Large intestine (tissue), 12 donors: ENCODE results near the gene KRT27. TPM values are rescaled to one million over a fixed set of nuclear protein-coding genes. Genes with fewer than 3 reads are reported as not detected.

Source experiments
- DNase-seq, 2 donors: peaks; one replicate each; pipeline versions ENCODE4 v3.0.0 to v3.0.0-alpha.2; 2013
- H3K27ac ChIP-seq: one replicate; pipeline ENCODE4 v1.5.1; 2013; ENCODE audit warnings: low read length
- H3K27me3 ChIP-seq: 2 replicates; pipeline ENCODE4 v1.6.1; 2013; ENCODE audit warnings: low read length; ENCODE audit not compliant: control insufficient read depth, insufficient read depth
- H3K36me3 ChIP-seq: 2 replicates; pipeline ENCODE4 v1.6.1; 2013; ENCODE audit warnings: low read length; ENCODE audit not compliant: control insufficient read depth, insufficient read depth
- H3K4me1 ChIP-seq: one replicate; pipeline ENCODE4 v1.6.1; 2013; ENCODE audit warnings: low read length; ENCODE audit not compliant: control insufficient read depth, insufficient read depth
- H3K4me3 ChIP-seq: one replicate; pipeline ENCODE4 v1.5.1; 2013; ENCODE audit warnings: low read length
- H3K9me3 ChIP-seq: one replicate; pipeline ENCODE4 v1.6.1; 2013; ENCODE audit warnings: mild to moderate bottlenecking, low read depth, low read length, moderate library complexity; ENCODE audit not compliant: control insufficient read depth
- WGBS: methylation state at CpG from one replicate; pipeline ENCODE4 v1.1.5; 2013; ENCODE audit warnings: low lambda C conversion rate; ENCODE audit not compliant: insufficient coverage; 5-methylcytosine and 5-hydroxymethylcytosine counted together
- long read RNA-seq, 11 donors: transcript quantifications; one replicate each; lab custom pipeline, GENCODE V29; 2026
- polyA plus RNA-seq: library from polyadenylated mRNA; unstranded; fragments of 120-200 nt; gene quantifications from one replicate; pipeline ENCODE4 v1.2.1, GENCODE V29; 2013

The KRT27 gene, protein sequence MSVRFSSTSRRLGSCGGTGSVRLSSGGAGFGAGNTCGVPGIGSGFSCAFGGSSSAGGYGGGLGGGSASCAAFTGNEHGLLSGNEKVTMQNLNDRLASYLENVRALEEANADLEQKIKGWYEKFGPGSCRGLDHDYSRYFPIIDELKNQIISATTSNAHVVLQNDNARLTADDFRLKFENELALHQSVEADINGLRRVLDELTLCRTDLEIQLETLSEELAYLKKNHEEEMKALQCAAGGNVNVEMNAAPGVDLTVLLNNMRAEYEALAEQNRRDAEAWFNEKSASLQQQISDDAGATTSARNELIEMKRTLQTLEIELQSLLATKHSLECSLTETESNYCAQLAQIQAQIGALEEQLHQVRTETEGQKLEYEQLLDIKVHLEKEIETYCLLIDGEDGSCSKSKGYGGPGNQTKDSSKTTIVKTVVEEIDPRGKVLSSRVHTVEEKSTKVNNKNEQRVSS
- polyA plus RNA-seq, result not detected
- long read RNA-seq, donor 1, result 0 reads
- long read RNA-seq, donor 2, result 0 reads
- long read RNA-seq, donor 3, result 0 reads
- long read RNA-seq, donor 4, result 0 reads
- long read RNA-seq, donor 5, result 0 reads
- long read RNA-seq, donor 6, result 0 reads
- long read RNA-seq, donor 7, result 0 reads
- long read RNA-seq, donor 8, result 0 reads
- long read RNA-seq, donor 9, result 0 reads
- long read RNA-seq, donor 10, result 0 reads
- long read RNA-seq, donor 11, result 0 reads

GRCh38 chr17:40782450-40782849, at the start of gene KRT27:
Gene KRT27, minus strand, starts transcription at chr17:40782550. Its CDS starts 57 bp downstream, at chr17:40782493.
- no peak within 1 kb of the TSS for H3K4me3 ChIP-seq
- no peak within 1 kb of the TSS for H3K27ac ChIP-seq
- H3K4me1 ChIP-seq, result no peaks in the 10 kb centered on the region
- no CpG with 5 or more reads among the region's 4 CpGs for WGBS
- H3K9me3 ChIP-seq, result peaks cover 3% of the 10 kb centered on the region
- peaks cover 23% of the 10 kb centered on the region for H3K27me3 ChIP-seq
- DNase-seq, result no peak
- no peaks in the 10 kb centered on the region for H3K36me3 ChIP-seq

GRCh38 chr17:40830085-40830776, 47.9 kb upstream of the KRT27 start:
- H3K36me3 ChIP-seq, result peaks cover 6% of the 10 kb centered on the region
- no CpG with 5 or more reads among the region's 2 CpGs for WGBS
- H3K4me3 ChIP-seq, result no peak overlapping the region
- no peaks in the 10 kb centered on the region for H3K9me3 ChIP-seq
- H3K27ac ChIP-seq, result no peak overlapping the region
- H3K27me3 ChIP-seq, result no peaks in the 10 kb centered on the region
- no peak for DNase-seq
- H3K4me1 ChIP-seq, result no peaks in the 10 kb centered on the region

DNA sequence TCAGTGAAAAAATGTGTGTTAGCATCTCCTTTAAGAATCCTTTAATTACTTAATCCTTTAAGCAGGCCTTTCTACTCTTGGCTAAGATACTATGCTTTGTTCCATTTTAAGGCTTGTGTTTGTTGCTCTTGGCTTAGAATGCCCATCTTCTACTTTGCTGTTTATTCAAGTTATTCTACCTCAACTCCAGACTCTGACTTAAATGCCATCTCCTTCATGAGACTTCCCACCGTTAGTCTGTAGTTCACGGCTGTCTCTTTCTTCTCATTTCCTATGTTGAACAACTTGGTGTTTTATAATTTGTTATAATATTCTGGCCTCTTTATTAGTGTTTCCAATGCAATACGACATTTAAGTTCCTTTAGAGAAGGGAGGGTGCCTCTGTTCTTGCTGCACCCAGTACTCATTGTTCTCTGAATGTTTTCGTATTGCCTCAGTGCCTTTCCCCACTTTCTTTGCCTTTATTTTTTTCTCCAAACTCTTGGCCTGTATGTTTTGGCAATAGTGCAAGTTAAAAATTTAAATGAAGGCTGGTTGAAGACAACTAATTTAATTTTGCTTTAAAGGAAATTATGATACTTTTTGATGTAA, 46.2 kb upstream of the KRT27 start:
- 95% methylated on average over 3 of the region's 4 CpGs for WGBS
- no peak for DNase-seq
- H3K36me3 ChIP-seq, result no peaks in the 10 kb centered on the region
- no peak overlapping the region for H3K4me3 ChIP-seq
- no peaks in the 10 kb centered on the region for H3K4me1 ChIP-seq
- no peak overlapping the region for H3K27ac ChIP-seq
- H3K27me3 ChIP-seq, result no peaks in the 10 kb centered on the region
- no peaks in the 10 kb centered on the region for H3K9me3 ChIP-seq

DNA sequence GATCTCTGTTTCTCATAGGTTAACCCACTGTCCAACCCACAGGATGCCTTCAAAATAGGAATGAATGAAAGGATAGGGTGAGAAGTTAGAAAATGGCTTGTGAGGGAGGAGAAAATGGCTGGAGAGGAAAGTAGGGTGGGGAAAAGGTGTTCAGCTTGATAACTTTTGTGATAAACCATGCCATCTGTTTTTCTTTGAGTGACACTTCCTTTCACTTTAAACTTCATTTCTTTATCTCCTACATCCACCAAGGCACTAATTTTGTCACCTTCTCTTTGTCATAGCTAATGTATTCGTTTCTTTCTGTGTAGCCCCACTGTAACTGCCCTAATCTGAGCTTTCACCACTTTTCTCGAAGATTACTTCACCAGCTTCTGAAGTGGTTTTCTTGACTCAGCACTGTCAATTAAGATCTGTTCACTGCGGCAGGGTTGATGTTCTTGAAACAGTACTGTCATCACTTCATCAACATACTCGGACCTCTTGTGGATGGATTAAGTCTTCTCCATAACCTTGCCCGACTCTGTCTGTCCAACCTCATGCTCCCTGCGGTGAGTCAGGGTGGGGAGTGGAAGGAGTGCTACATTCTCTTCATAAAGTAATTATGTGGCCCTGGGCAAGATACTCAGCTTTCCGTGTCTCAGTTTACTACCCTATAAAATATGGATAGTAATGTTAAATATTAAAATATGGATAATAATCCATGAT, 45.5 kb upstream of the KRT27 start:
- DNase-seq, result no peak
- H3K27ac ChIP-seq, result no peak overlapping the region
- no peaks in the 10 kb centered on the region for H3K4me1 ChIP-seq

GRCh38 chr17:40825599-40825998, 43.2 kb upstream of the KRT27 start:
- no CpG with 5 or more reads among the region's 2 CpGs for WGBS
- Histone ChIP-seq H3K36me3 (no peaks in the 10 kb centered on the region), H3K27ac (no peak overlapping the region), H3K9me3 (no peaks in the 10 kb centered on the region), H3K4me3 (no peak overlapping the region), H3K4me1 (no peaks in the 10 kb centered on the region), H3K27me3 (no peaks in the 10 kb centered on the region)
- no peak for DNase-seq

More for the DNA sequence above, 45.5 kb upstream of the KRT27 start:
- Histone ChIP-seq H3K36me3 (no peaks in the 10 kb centered on the region), H3K4me3 (no peak overlapping the region), H3K27me3 (no peaks in the 10 kb centered on the region), H3K9me3 (no peaks in the 10 kb centered on the region)
- WGBS, result 67% methylated on average over 1 of the region's 7 CpGs

DNA sequence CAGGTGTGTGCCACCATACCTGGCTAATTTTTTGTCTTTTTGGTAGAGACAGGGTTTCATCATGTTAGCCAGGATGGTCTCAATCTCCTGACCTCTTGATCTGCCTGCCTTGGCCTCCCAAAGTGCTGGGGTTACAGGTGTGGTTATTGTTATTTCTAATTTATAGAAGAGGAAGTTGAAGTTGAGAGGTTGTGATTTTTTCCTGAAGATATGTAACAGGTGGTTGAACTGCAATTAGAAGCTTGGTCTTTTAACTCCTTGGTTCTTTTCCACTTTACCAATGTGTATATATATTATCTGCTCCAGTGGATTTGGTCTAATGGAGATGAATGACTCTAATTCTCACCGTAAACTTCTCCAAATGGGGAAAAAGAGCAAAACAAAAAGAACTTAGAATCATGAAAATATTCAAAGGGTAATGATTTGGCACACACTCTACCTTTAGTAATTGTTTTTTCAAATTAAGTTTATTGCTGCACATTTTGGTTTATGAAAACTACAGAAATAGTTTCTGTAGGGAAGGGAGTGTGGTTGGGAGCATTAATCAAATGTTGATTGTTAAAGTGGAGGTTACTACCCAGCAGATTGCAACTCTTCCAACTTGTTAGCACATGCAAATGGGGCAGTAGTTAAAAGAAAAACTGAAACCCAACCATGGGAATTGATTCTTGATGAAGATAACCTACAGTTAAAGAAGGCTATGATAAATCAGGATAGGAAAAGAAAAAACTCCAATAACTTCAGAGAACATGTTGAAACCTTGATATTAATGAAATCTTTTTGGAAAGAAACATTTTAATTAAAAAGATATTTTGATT, 41.9 kb upstream of the KRT27 start:
- Histone ChIP-seq H3K4me3 (no peak overlapping the region), H3K27me3 (no peaks in the 10 kb centered on the region), H3K9me3 (no peaks in the 10 kb centered on the region), H3K4me1 (no peaks in the 10 kb centered on the region), H3K27ac (no peak overlapping the region), H3K36me3 (no peaks in the 10 kb centered on the region)
- WGBS, result 100% methylated on average over 1 of the region's 1 CpG
- DNase-seq, result no peak

DNA sequence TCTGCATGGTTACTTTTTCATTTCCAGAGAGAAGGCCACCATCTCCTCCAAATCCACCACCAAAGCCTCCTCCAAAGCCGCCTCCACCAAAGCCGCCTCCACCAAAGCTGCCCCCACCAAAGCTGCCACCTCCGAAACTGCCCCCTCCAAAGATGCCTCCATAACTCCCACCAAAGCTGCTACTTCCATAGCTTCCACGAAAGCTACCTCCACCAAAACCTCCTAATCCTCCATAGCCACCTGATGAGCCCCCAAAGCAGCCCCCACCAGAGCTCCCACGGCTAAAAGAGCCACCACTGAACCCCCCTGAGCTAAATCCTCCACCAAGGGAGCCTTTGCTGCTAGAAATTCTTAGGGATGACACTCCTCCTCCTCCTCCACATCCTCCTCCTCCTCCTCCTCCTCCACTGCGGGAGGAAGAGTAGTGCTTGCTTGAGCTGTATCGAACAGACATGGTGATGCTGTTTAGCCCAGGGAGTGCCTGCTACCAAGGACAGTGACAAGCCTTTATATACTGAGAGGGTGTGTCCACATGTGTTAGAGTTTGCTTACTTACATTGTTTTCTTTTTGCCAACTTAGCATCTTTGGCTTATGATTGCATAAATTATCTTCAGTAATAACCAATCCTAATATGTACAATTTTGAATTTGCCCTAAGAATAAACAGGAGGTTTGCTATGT, 39.9 kb upstream of the KRT27 start, which contains the start of gene KRT10:
Gene KRT10, minus strand, starts transcription at position 483 of the 681 bp plus-strand sequence. Its CDS starts 29 bp downstream, at position 454.
- no peak within 1 kb of the TSS for H3K4me3 ChIP-seq
- no CpG with 5 or more reads among the region's 7 CpGs for WGBS
- no peaks in the 10 kb centered on the region for H3K9me3 ChIP-seq
- no peak within 1 kb of the TSS for H3K27ac ChIP-seq
- no peak for DNase-seq
- H3K36me3 ChIP-seq, result peaks cover 3% of the 10 kb centered on the region
- no peaks in the 10 kb centered on the region for H3K4me1 ChIP-seq
- no peaks in the 10 kb centered on the region for H3K27me3 ChIP-seq

DNA sequence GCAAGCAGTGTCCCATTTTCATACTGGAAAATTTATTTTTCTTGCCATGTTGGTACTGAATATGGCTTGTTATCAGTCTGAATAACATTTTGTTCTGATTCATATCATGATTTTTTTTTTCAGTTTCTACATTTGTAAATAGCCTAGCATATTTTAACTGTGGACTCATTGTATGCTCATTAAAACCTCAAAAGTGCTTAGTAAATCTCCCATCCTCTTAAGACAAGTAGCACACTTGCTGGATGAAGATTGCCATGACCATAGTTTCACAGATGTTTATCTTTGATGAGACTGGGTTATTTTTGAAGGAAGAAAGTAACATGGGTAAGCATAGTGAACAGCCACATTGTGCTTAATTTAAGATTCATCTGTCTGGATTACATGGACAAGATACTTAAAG, 39.2 kb upstream of the KRT27 start:
- no peaks in the 10 kb centered on the region for H3K27me3 ChIP-seq
- no peaks in the 10 kb centered on the region for H3K4me1 ChIP-seq
- peaks cover 8% of the 10 kb centered on the region for H3K36me3 ChIP-seq
- H3K9me3 ChIP-seq, result no peaks in the 10 kb centered on the region
- H3K27ac ChIP-seq, result no peak overlapping the region
- H3K4me3 ChIP-seq, result no peak overlapping the region
- no peak for DNase-seq

DNA sequence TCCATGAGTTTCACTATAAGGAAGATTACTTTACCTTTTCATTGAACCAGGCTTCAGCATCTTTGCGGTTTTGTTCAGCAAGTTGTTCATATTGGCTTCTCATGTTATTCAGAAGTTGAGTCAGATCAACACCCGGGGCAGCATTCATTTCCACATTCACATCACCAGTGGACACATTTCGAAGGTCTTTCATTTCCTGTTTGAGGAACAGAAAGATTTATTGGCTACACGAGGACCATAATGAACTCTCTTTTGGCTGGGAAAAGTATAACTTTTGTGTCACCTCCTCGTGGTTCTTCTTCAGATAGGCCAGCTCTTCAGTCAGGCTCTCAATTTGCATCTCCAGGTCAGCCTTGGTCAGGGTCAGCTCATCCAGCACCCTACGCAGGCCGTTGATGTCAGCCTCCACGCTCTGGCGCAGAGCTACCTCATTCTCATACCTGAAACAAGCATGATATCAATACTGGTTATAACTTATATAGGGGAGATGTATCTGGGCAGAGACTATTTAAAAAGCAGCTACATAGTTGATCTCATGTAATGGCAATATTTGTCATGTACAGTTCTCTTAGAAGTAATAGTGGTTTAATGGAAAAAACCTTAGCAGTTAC, 38.0 kb upstream of the KRT27 start:
- no peak overlapping the region for H3K4me3 ChIP-seq
- no CpG with 5 or more reads among the region's 9 CpGs for WGBS

More for the DNA sequence above, 38.0 kb upstream of the KRT27 start:
- H3K9me3 ChIP-seq, result no peaks in the 10 kb centered on the region
- no peak for DNase-seq
- H3K27ac ChIP-seq, result no peak overlapping the region
- H3K27me3 ChIP-seq, result no peaks in the 10 kb centered on the region
- H3K4me1 ChIP-seq, result no peaks in the 10 kb centered on the region
- peaks cover 8% of the 10 kb centered on the region for H3K36me3 ChIP-seq
